ENCODE data around the gene MKI67.

DNA sequence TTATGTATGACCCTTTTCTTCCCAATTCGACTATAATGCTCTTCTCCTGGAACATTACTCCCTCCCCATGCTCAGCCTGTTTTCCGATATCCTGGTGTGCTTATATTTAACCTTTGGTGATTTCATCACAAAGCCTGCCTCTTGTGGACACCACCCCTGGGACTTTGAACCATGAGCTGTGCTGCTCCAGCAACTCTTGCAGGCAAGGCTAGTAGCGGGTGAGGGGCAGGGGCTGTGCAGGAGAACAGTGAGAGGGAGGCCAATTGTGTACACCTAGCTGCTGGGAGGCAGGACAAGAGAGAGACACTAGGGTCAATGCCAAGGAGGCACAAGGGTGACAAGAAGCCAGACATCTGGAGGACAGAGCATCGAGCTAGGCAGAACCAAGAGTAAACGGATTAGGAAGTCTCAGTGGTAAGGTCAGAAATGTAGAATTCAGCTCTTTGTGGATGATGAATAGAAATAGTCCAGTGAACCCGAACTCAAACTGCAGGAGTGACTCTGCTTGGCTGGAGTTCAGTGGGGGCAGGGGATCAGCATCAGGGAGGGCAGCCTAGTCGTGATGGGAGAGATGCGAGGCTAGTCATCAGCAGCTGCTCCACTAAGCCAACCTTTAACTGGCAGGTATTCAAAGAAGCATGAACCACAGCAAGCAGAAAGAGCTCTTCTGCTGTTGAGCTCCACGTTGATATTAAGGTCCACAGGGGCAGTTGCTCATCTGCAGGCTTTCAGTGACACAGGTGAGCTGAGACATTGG is 31.0 kb upstream of the MKI67 start:
- no peak for TF ChIP-seq POLR2A (IDR thresholded peaks at IDR 0.05; ENCODE audit: low read length)
- TF ChIP-seq, protein P1, sequence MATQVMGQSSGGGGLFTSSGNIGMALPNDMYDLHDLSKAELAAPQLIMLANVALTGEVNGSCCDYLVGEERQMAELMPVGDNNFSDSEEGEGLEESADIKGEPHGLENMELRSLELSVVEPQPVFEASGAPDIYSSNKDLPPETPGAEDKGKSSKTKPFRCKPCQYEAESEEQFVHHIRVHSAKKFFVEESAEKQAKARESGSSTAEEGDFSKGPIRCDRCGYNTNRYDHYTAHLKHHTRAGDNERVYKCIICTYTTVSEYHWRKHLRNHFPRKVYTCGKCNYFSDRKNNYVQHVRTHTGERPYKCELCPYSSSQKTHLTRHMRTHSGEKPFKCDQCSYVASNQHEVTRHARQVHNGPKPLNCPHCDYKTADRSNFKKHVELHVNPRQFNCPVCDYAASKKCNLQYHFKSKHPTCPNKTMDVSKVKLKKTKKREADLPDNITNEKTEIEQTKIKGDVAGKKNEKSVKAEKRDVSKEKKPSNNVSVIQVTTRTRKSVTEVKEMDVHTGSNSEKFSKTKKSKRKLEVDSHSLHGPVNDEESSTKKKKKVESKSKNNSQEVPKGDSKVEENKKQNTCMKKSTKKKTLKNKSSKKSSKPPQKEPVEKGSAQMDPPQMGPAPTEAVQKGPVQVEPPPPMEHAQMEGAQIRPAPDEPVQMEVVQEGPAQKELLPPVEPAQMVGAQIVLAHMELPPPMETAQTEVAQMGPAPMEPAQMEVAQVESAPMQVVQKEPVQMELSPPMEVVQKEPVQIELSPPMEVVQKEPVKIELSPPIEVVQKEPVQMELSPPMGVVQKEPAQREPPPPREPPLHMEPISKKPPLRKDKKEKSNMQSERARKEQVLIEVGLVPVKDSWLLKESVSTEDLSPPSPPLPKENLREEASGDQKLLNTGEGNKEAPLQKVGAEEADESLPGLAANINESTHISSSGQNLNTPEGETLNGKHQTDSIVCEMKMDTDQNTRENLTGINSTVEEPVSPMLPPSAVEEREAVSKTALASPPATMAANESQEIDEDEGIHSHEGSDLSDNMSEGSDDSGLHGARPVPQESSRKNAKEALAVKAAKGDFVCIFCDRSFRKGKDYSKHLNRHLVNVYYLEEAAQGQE (IDR thresholded peaks at IDR 0.05), result no peak
- TF ChIP-seq, protein P2, sequence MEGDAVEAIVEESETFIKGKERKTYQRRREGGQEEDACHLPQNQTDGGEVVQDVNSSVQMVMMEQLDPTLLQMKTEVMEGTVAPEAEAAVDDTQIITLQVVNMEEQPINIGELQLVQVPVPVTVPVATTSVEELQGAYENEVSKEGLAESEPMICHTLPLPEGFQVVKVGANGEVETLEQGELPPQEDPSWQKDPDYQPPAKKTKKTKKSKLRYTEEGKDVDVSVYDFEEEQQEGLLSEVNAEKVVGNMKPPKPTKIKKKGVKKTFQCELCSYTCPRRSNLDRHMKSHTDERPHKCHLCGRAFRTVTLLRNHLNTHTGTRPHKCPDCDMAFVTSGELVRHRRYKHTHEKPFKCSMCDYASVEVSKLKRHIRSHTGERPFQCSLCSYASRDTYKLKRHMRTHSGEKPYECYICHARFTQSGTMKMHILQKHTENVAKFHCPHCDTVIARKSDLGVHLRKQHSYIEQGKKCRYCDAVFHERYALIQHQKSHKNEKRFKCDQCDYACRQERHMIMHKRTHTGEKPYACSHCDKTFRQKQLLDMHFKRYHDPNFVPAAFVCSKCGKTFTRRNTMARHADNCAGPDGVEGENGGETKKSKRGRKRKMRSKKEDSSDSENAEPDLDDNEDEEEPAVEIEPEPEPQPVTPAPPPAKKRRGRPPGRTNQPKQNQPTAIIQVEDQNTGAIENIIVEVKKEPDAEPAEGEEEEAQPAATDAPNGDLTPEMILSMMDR (IDR thresholded peaks at IDR 0.05), result no peak
- TF ChIP-seq SMC3 (IDR thresholded peaks at IDR 0.05), result no peak
- no peak for TF ChIP-seq MAZ (IDR thresholded peaks at IDR 0.05; ENCODE audit: borderline replicate concordance, low read depth, low read length)
- TF ChIP-seq NR3C1 (IDR thresholded peaks at IDR 0.05), result no peak
- TF ChIP-seq CHD2 (IDR thresholded peaks at IDR 0.05; ENCODE audit: low read length, partially characterized antibody), result no peak
- TF ChIP-seq JUN (IDR thresholded peaks at IDR 0.05), result no peak
- no peak for TF ChIP-seq POLR2AphosphoS2 (conservative IDR thresholded peaks at IDR 0.05; ENCODE audit: low read length)
- TF ChIP-seq, protein P3, sequence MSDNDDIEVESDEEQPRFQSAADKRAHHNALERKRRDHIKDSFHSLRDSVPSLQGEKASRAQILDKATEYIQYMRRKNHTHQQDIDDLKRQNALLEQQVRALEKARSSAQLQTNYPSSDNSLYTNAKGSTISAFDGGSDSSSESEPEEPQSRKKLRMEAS (IDR thresholded peaks at IDR 0.05), result no peak
- no peak for TF ChIP-seq ESRRA (IDR thresholded peaks at IDR 0.05; ENCODE audit: borderline replicate concordance, low read length)
- TF ChIP-seq FOSL2 (IDR thresholded peaks at IDR 0.05), result no peak
- TF ChIP-seq FOSL2 (CRISPR knock-in tag; IDR thresholded peaks at IDR 0.05), result no peak
- no peak for TF ChIP-seq BHLHE40 (IDR thresholded peaks at IDR 0.05; ENCODE audit: low read depth, low read length)
- no peak for TF ChIP-seq RFX5 (IDR thresholded peaks at IDR 0.05)
